IMR-90 (cell line): ENCODE results near the gene SPATA31D4.

Experiments
- NFE2L2 ChIP-seq: fragments of 150-350 bp; IDR thresholded peaks from 2 replicates; pipeline ENCODE4 v1.6.1; 2016; ENCODE audit warnings: low read depth, mild to moderate bottlenecking, low read length
- POLR2A ChIP-seq: IDR thresholded peaks from 2 replicates; pipeline ENCODE4 v1.6.1; 2012; ENCODE audit warnings: mild to moderate bottlenecking, low read depth, low read length
- RFX5 ChIP-seq: IDR thresholded peaks from 2 replicates; pipeline ENCODE4 v1.8.0; 2012; ENCODE audit warnings: low read depth, mild to moderate bottlenecking, low read length, moderate library complexity
- TF ChIP-seq, protein P1 (sequence below): fragments of 150-350 bp; IDR thresholded peaks from 2 replicates; pipeline ENCODE4 v1.6.1; 2017; ENCODE audit warnings: mild to moderate bottlenecking, antibody characterized with exemption, low read length, low read depth
- TF ChIP-seq, protein P2 (sequence below): conservative IDR thresholded peaks from 2 replicates; pipeline ENCODE4 v1.5.1; 2012; ENCODE audit warnings: mild to moderate bottlenecking, low read depth, low read length, improper control_type of control experiment

DNA sequence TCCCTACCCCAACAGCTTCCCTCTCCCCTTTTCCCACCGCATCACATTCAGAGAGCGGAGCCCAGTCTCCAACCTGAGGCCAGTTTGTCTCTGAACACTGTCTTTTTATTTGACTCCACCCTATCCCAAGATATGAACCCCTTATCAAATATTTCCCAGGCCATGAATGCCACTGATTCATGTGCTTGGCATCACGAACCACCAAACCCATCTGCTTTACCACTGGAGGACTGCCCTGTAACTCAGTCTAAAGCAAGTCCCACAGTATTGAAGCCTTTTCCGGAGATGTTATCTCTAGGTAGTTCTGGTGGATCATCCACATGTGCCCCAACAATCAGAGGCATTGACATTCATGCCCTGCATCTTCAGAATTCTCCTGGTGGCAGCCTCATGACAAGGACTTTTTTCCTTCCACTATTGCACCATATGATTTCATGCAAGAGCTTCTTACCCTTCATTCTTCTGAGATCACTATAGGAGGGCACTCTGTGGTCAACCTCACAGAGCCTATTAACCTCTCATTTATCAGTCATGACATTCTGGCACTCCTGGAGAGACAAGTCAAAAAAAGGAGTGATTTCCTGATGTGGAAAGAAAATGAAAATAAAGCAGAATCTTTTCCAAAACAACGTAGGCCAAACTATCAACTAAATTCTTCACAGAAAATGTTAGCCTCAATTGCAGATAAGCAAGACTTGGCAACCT, 12.3 kb upstream of the SPATA31D4 start:
- TF ChIP-seq POLR2A (no peak), NFE2L2 (no peak), RFX5 (no peak)
- TF ChIP-seq, protein P1, sequence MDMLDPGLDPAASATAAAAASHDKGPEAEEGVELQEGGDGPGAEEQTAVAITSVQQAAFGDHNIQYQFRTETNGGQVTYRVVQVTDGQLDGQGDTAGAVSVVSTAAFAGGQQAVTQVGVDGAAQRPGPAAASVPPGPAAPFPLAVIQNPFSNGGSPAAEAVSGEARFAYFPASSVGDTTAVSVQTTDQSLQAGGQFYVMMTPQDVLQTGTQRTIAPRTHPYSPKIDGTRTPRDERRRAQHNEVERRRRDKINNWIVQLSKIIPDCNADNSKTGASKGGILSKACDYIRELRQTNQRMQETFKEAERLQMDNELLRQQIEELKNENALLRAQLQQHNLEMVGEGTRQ = no peak
- TF ChIP-seq, protein P2, sequence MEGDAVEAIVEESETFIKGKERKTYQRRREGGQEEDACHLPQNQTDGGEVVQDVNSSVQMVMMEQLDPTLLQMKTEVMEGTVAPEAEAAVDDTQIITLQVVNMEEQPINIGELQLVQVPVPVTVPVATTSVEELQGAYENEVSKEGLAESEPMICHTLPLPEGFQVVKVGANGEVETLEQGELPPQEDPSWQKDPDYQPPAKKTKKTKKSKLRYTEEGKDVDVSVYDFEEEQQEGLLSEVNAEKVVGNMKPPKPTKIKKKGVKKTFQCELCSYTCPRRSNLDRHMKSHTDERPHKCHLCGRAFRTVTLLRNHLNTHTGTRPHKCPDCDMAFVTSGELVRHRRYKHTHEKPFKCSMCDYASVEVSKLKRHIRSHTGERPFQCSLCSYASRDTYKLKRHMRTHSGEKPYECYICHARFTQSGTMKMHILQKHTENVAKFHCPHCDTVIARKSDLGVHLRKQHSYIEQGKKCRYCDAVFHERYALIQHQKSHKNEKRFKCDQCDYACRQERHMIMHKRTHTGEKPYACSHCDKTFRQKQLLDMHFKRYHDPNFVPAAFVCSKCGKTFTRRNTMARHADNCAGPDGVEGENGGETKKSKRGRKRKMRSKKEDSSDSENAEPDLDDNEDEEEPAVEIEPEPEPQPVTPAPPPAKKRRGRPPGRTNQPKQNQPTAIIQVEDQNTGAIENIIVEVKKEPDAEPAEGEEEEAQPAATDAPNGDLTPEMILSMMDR = no peak
